ENCODE measurements around the gene RNF224.

The RNF224 gene

GRCh38 chr9:137227054-137227852 lies at the start of gene RNF224:
Gene RNF224, plus strand, starts transcription at chr9:137227502. Its CDS starts 834 bp downstream, at chr9:137228336.
- H3K4me3 ChIP-seq (ENCODE audit: low read depth, low read length) = no peak within 1 kb of the TSS

GRCh38 chr9:137178201-137178938 lies 48.9 kb upstream of the RNF224 start:
- no peak overlapping the region for H3K4me3 ChIP-seq (ENCODE audit: low read depth, low read length)

GRCh38 chr9:137178939-137179630 lies 48.2 kb upstream of the RNF224 start:
- no peak overlapping the region for H3K4me3 ChIP-seq (ENCODE audit: low read depth, low read length)

- no peak overlapping the region for H3K4me3 ChIP-seq (ENCODE audit: low read depth, low read length)
Measured at GRCh38 chr9:137179761-137180160, 47.5 kb upstream of the RNF224 start.

GRCh38 chr9:137180491-137180890 lies 46.8 kb upstream of the RNF224 start:
- H3K4me3 ChIP-seq (ENCODE audit: low read depth, low read length) = no peak overlapping the region

GRCh38 chr9:137181680-137182079 lies 45.6 kb upstream of the RNF224 start:
- H3K4me3 ChIP-seq (ENCODE audit: low read depth, low read length) = no peak overlapping the region

DNA sequence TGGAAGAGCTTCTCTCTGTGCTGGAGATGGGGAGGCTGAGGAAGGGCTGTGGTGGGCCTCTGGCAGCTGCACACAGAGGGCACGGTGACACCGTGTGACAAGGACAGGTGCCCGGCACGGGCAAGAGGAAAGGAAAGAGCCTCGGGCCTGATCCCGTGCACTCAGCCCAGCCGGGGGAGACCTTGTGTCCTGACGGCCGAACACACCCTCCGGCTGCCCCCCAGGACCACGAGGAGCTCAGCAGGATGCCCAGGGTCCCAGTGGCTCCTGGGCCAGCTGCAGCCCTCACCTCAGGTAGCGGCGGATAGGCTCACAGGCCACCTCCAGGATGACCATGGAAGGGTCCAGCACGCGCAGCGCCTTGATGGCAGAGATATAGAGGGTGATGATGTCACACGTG lies 44.5 kb upstream of the RNF224 start:
- no peak overlapping the region for H3K4me3 ChIP-seq (ENCODE audit: low read depth, low read length)

GRCh38 chr9:137183980-137184595 lies 43.2 kb upstream of the RNF224 start:
- no peak overlapping the region for H3K4me3 ChIP-seq (ENCODE audit: low read depth, low read length)

DNA sequence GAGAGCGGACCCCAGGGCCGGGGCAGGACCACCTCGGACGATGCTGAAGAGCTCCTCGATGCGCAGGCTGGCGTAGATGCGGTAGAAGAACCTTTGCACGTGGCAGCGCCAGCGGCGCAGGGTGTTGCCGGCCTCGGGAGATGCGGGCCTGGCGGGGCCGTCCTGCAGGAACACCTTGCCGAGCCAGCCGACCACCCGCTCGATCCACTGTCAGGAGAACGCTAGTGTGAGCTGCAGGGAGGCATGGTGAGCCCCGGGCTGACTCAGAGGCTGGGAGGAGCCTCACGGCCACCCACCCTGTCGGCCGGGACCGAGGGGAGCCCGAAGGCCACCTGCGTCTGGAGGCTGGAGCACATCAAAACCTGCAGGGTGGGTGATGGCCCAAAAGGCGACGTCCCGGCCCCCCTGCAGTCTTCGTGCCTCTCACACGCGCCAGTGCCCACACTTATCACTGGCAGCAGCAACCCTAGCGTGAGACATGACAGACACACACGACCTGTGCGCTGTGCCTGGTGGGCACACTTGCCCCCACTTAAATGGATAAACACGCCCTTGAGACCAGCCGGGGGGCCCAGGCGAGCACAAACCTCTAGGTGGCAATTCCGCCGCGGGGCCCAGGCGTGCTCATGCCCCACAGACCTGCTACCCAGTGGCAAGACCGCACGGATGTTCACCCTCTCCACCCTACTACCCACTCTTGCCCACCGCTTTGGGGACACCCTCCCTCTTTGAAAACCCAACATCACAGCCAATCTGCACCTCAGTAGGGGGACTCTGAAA lies 42.2 kb upstream of the RNF224 start:
- H3K4me3 ChIP-seq (ENCODE audit: low read depth, low read length) = no peak overlapping the region

DNA sequence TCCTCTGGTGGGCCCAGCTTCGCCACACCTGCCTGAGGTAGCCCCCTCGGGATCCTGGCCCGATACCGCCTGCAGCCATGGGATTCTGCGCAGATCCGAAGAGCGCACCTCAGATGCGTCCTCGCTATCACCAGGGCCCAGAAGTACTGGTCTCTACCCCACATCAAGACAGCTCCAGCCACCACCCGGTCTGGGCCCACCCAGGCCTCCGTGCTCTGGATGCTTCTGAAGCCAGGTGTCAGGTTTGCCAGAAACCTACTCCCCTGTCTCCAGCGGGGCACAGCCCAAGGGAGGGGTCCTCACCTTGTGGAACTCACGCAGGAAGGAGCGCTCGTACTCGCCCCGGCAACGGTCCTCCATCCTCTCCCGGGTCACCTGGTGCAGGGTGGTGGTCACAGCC lies 41.4 kb upstream of the RNF224 start:
- no peak overlapping the region for H3K4me3 ChIP-seq (ENCODE audit: low read depth, low read length)

GRCh38 chr9:137186385-137186784 lies 40.9 kb upstream of the RNF224 start:
- H3K4me3 ChIP-seq (ENCODE audit: low read depth, low read length) = no peak overlapping the region

DNA sequence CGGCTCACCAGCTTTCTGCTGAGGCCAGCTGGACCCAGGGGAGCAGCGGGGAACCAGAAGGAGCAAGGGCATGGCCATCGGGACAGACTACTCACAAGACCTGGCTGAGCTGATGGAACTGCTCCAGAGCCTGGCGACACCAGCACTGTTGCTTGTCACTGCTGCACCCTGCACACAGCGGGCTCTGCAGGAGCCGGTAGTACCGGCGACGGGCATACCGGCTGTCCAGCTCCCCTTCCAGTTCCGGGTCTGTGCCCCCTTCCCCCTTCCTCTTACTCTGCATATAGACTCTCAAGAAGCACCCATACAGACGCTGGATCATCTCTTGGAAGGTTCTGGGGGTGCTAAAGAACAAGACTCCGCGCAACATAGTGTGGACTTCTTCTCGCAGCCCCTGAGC lies 39.9 kb upstream of the RNF224 start:
- H3K4me3 ChIP-seq (ENCODE audit: low read depth, low read length) = peak overlapping the region; percentile 89

GRCh38 chr9:137188086-137188489 lies 39.2 kb upstream of the RNF224 start:
- peak overlapping the region; percentile 89 for H3K4me3 ChIP-seq (ENCODE audit: low read depth, low read length)

- peak within 1 kb of the TSS; percentile 89 for H3K4me3 ChIP-seq (ENCODE audit: low read depth, low read length)
Measured at GRCh38 chr9:137188490-137189296, 38.6 kb upstream of the RNF224 start, which contains the start of the genes ANAPC2 and SSNA1. Gene ANAPC2, minus strand, starts transcription at chr9:137188560. Its CDS starts 28 bp downstream, at chr9:137188532. Gene SSNA1, plus strand, starts transcription at chr9:137188676. Its CDS starts 51 bp downstream, at chr9:137188727.

DNA sequence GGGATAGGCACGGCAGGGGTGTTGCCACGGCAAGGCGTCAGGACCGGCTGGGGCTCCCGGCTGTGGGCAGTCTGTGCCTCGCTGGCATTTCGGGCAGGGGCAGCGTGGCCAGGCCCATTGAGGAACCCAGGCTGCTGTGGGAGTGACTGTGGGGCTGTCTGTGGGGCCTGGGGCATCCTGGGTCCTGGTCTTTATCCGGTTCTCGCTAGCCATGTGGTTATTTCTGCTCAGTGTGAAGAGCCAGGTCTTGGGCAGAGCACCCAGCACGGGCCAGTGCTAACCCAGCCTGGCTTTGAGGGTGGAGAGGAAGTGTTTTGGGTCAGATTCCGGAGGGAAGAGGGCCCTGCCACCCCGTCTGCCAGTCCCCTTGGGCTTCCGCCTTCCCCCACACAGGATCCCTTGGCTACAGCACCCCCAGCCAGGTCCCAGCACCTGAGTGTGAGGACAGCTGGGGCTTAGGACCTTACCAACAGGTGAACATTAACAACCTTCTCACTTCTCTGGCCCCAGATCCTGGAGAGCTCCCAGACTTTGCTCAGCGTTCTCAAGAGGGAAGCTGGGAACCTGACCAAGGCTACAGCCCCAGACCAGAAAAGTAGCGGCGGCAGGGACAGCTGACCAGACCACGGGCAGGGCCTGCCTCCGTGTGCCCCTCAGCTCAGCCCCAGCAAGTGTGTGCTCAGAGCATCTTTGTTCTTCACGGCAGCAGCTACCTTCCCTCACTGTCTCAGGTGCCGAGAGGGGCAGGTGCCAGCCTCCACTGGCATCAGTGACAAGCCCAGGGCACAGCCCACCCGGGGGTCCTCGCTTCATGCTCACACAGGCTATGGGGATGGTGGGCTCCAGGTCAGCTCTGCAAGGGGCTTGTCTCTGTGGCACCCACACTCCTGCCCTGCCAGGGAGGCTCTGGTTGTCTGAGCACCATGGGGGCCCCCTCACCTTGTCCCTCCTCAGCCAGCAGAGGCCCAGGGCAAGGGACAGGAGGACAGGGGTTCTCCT lies 37.7 kb upstream of the RNF224 start:
- H3K4me3 ChIP-seq (ENCODE audit: low read depth, low read length) = peak overlapping the region; percentile 89

DNA sequence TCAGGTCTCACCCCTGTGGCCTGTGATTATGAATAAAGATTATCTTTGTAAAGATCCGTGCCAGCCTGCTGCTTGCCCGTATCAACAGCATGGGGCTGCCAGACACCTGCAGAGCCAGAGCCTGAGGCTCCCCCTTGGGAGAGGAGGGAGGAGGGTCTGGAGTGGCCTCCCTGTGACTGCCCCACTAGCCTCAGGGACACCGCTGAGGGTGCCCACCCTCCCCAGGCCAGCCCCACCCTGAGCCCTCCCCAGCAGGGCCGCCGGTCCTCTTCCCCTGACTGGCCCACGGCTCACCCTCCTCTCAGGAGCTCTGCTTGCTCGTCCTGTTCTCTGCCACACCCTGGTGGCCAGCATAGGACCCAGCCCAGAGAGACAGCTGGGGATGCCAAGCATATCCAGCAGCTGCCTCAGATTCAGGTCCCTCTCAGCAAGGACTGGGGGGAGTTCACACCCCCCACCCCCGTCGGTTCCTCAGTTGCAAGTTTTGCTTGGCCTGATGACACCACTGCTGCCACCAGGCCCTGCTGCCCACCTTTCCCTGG lies 36.9 kb upstream of the RNF224 start:
- no peak overlapping the region for H3K4me3 ChIP-seq (ENCODE audit: low read depth, low read length)

DNA sequence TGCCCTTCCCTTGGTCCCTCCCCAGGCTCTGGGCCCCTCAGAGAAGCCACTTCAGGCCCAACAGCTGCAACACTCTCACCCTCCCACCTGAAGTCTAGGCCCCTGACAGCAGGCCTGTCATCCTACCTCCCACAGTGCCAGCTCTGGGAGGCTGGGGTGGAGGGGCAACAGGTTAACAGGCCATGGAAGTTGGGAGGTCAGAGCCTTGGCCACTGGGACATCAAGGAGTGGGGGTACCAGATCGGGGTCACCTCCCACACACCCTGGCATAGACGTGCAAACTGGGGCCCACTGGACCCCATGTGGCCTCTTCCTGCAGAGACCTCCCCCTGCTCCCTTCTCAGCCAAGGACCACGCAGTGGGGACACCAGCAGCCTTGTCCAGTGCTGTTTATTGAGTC lies 36.1 kb upstream of the RNF224 start:
- H3K4me3 ChIP-seq (ENCODE audit: low read depth, low read length) = no peak overlapping the region

Measured in iPS-11a (cell line).